ENCODE results near the gene RMDN3.
A peak's percentile ranks its signal among the peaks of the same experiment; 100 is the strongest.

The RMDN3 gene

GRCh38 chr15:40772014-40772413 is 17.0 kb upstream of the RMDN3 start:
- DNase-seq: no peak

- DNase-seq: no peak
These were observed 16.2 kb upstream of the RMDN3 start for GRCh38 chr15:40771242-40771641.

- no peak for DNase-seq
These were observed 15.2 kb upstream of the RMDN3 start for GRCh38 chr15:40770147-40770721.

- DNase-seq: peak in 3 of 4 experiments; percentile 36 to 45 (median 41)
These were observed 14.5 kb upstream of the RMDN3 start, which contains the start of gene C15orf62 for GRCh38 chr15:40769274-40770146. Gene C15orf62, plus strand, starts transcription at chr15:40769980. Its CDS starts 516 bp downstream, at chr15:40770496.

GRCh38 chr15:40768521-40769273 is 13.6 kb upstream of the RMDN3 start:
- no peak for DNase-seq

- DNase-seq: no peak
These were observed 12.9 kb upstream of the RMDN3 start for GRCh38 chr15:40767838-40768500.

GRCh38 chr15:40766906-40767837 is 12.1 kb upstream of the RMDN3 start:
- DNase-seq: no peak

- DNase-seq: no peak
These were observed 11.3 kb upstream of the RMDN3 start for GRCh38 chr15:40766194-40766815.

GRCh38 chr15:40764629-40765103 is 9.6 kb upstream of the RMDN3 start:
- peak in 1 of 4 experiments; percentile 3 for DNase-seq

- peak in 2 of 4 experiments; percentile 22 to 61 for DNase-seq
These were observed 9.0 kb upstream of the RMDN3 start, which contains the start of gene GCHFR for GRCh38 chr15:40763801-40764628. Gene GCHFR, plus strand, starts transcription at chr15:40764068. Its CDS starts 113 bp downstream, at chr15:40764181.

- peak in 1 of 4 experiments; percentile 16 for DNase-seq
These were observed 8.1 kb upstream of the RMDN3 start for GRCh38 chr15:40762919-40763800.

- no peak for DNase-seq
These were observed 4.9 kb upstream of the RMDN3 start for GRCh38 chr15:40759961-40760360.

GRCh38 chr15:40756938-40757337 is 1.9 kb upstream of the RMDN3 start:
- no peak for DNase-seq

- no peak for DNase-seq
These were observed 756 bp upstream of the RMDN3 start for GRCh38 chr15:40755812-40756208.

- DNase-seq: no peak
These were observed 526 bp downstream of the RMDN3 start for GRCh38 chr15:40754574-40754882.

GRCh38 chr15:40751745-40752144 is 3.3 kb downstream of the RMDN3 start:
- DNase-seq: no peak

- no peak for DNase-seq
These were observed 4.2 kb downstream of the RMDN3 start for GRCh38 chr15:40750885-40751284.

- no peak for DNase-seq
These were observed 5.9 kb downstream of the RMDN3 start for GRCh38 chr15:40749151-40749630.

All from activated naive CD4-positive, alpha-beta T cell (primary cell).